VCaP (cell line): ENCODE data around the gene SLC12A6.

ENCODE experiments used
- H3K27ac ChIP-seq: fragments of 450-650 bp; 2 replicates; pipeline ENCODE4 v1.5.1; 2017
- CTCF ChIP-seq: fragments of 450-650 bp; conservative IDR thresholded peaks from 2 replicates; pipeline ENCODE4 v1.5.1; 2017; ENCODE audit warnings: mild to moderate bottlenecking, moderate library complexity

The SLC12A6 gene

GRCh38 chr15:34334672-34335071 is 2.9 kb downstream of the SLC12A6 start:
- H3K27ac ChIP-seq = no peak overlapping the region
- no peak for TF ChIP-seq CTCF

GRCh38 chr15:34332553-34333120 is 4.9 kb downstream of the SLC12A6 start:
- no peak for TF ChIP-seq CTCF
- no peak overlapping the region for H3K27ac ChIP-seq

- no peak overlapping the region for H3K27ac ChIP-seq
- no peak for TF ChIP-seq CTCF
These were observed 5.8 kb downstream of the SLC12A6 start for GRCh38 chr15:34331809-34332208.

- TF ChIP-seq CTCF = no peak
- H3K27ac ChIP-seq = no peak overlapping the region
These were observed 7.3 kb downstream of the SLC12A6 start for GRCh38 chr15:34330279-34330678.

- no peak for TF ChIP-seq CTCF
These were observed 8.6 kb downstream of the SLC12A6 start for GRCh38 chr15:34329006-34329405.

GRCh38 chr15:34327906-34328305 is 9.7 kb downstream of the SLC12A6 start:
- TF ChIP-seq CTCF = no peak
- no peak overlapping the region for H3K27ac ChIP-seq

More at GRCh38 chr15:34329006-34329405, 8.6 kb downstream of the SLC12A6 start:
- H3K27ac ChIP-seq = no peak overlapping the region

GRCh38 chr15:34325368-34325767 is 12.2 kb downstream of the SLC12A6 start:
- TF ChIP-seq CTCF = no peak
- H3K27ac ChIP-seq = no peak overlapping the region
